Hepatocyte (in vitro differentiated cells): Measurements from ENCODE around the gene KHNYN. TPM values are rescaled to one million over a fixed set of nuclear protein-coding genes. Genes with fewer than 3 reads are reported as not detected.
A peak's percentile ranks its signal among the peaks of the same experiment; 100 is the strongest.

Experiments used
- DNase-seq: peaks from one replicate; pipeline ENCODE4 v3.0.0-alpha.2; 2016; ENCODE audit warnings: low spot score
- H2AFZ ChIP-seq: fragments of 200-600 bp; sonication (generic); 2 replicates; pipeline ENCODE4 v1.6.0; 2016; ENCODE audit warnings: antibody characterized with exemption, mild to moderate bottlenecking
- H3K27ac ChIP-seq: fragments of 200-600 bp; sonication (generic); 2 replicates; pipeline ENCODE4 v1.5.1; 2016; ENCODE audit warnings: mild to moderate bottlenecking
- H3K27me3 ChIP-seq: fragments of 200-600 bp; sonication (generic); 2 replicates; pipeline ENCODE4 v1.6.1; 2016
- H3K36me3 ChIP-seq: fragments of 200-600 bp; sonication (generic); replicated peaks from 2 replicates; pipeline ENCODE4 v1.5.1; 2016; ENCODE audit warnings: low read depth; ENCODE audit not compliant: insufficient read depth
- H3K4me1 ChIP-seq: fragments of 200-600 bp; sonication (generic); 2 replicates; pipeline ENCODE4 v1.5.1; 2016; ENCODE audit warnings: mild to moderate bottlenecking, moderate library complexity; ENCODE audit not compliant: insufficient read depth
- H3K4me2 ChIP-seq: fragments of 200-600 bp; sonication (generic); 2 replicates; pipeline ENCODE4 v1.6.0; 2016
- H3K4me3 ChIP-seq: fragments of 200-600 bp; sonication (generic); 2 replicates; pipeline ENCODE4 v1.5.1; 2016; ENCODE audit warnings: mild to moderate bottlenecking
- H3K79me2 ChIP-seq: fragments of 200-600 bp; sonication (generic); 2 replicates; pipeline ENCODE4 v1.6.0; 2017; ENCODE audit warnings: mild to moderate bottlenecking
- H3K9me2 ChIP-seq: fragments of 200-600 bp; sonication (generic); replicated peaks from 2 replicates; pipeline ENCODE4 v1.6.0; 2017; ENCODE audit warnings: mild to moderate bottlenecking; ENCODE audit not compliant: insufficient read depth
- H3K9me3 ChIP-seq: fragments of 200-600 bp; sonication (generic); 2 replicates; pipeline ENCODE4 v1.5.1; 2016; ENCODE audit warnings: low read depth, mild to moderate bottlenecking
- H4K20me1 ChIP-seq: fragments of 200-600 bp; sonication (generic); 2 replicates; pipeline ENCODE4 v1.6.0; 2016; ENCODE audit warnings: mild to moderate bottlenecking; ENCODE audit not compliant: insufficient read depth, poor library complexity, severe bottlenecking
- CTCF ChIP-seq: fragments of 200-600 bp; sonication (generic); IDR thresholded peaks from 2 replicates; pipeline ENCODE4 v1.5.1; 2016; ENCODE audit warnings: antibody characterized with exemption, mild to moderate bottlenecking; ENCODE audit not compliant: poor library complexity
- EZH2 ChIP-seq: fragments of 200-600 bp; sonication (generic); IDR thresholded peaks from 2 replicates; pipeline ENCODE4 v1.6.1; 2016; ENCODE audit warnings: antibody characterized with exemption, mild to moderate bottlenecking, borderline replicate concordance
- EZH2phosphoT487 ChIP-seq: fragments of 200-600 bp; sonication (generic); IDR thresholded peaks from one replicate; pipeline ENCODE4 v1.6.1; 2018; ENCODE audit warnings: antibody characterized with exemption, mild to moderate bottlenecking, low read depth, moderate library complexity; ENCODE audit not compliant: unreplicated experiment, severe bottlenecking
- WGBS: methylation state at CpG from one replicate; pipeline ENCODE4 v1.1.6; 2016; ENCODE audit warnings: low lambda C conversion rate; ENCODE audit errors: missing lambda C conversion rate; 5-methylcytosine and 5-hydroxymethylcytosine counted together
- polyA plus RNA-seq: library from polyadenylated mRNA; unstranded; fragments of >200 nt; fragmentation: Nextera tagmentation; extraction: Ambion mirVana; gene quantifications from 2 replicates; pipeline ENCODE4 v1.2.1, GENCODE V29; 2016
- total RNA-seq: library from RNA; depleted of rRNA; stranded (reverse); fragments of >200 nt; gene quantifications from 2 replicates; pipeline ENCODE4 v1.2.3, GENCODE V29; 2014

Gene KHNYN
- total and polyA plus RNA-seq, 2 experiments from 2014 or later, result 36.4 to 90.5 TPM

GRCh38 chr14:24440606-24441399, 11.0 kb downstream of the KHNYN start:
- DNase-seq, result no peak
- Histone ChIP-seq H3K9me3 (no peaks in the 10 kb centered on the region), H3K4me2 (no peak overlapping the region), H3K36me3 (no peaks in the 10 kb centered on the region), H3K4me3 (no peak overlapping the region), H3K4me1 (peaks cover 7% of the 10 kb centered on the region), H3K27ac (no peak overlapping the region), H3K9me2 (no peaks in the 10 kb centered on the region), H3K79me2 (peaks cover 18% of the 10 kb centered on the region), H3K27me3 (no peaks in the 10 kb centered on the region), H4K20me1 (peaks cover 2% of the 10 kb centered on the region), H2AFZ (no peak overlapping the region)
- WGBS, result 93% methylated on average over 8 of the region's 8 CpGs
- no peak for TF ChIP-seq CTCF
- TF ChIP-seq EZH2, result no peak
- no peak for TF ChIP-seq EZH2phosphoT487

- no peaks in the 10 kb centered on the region for H3K36me3 ChIP-seq
- no peak for DNase-seq
- H3K27me3 ChIP-seq, result no peaks in the 10 kb centered on the region
- 53% methylated on average over 5 of the region's 5 CpGs for WGBS
- H3K4me2 ChIP-seq, result peak overlapping the region; percentile 77
- H3K79me2 ChIP-seq, result peaks cover 18% of the 10 kb centered on the region
- peak overlapping the region; percentile 98 for H3K27ac ChIP-seq
- TF ChIP-seq EZH2 (no peak), CTCF (no peak), EZH2phosphoT487 (no peak)
- H4K20me1 ChIP-seq, result peaks cover 2% of the 10 kb centered on the region
- H3K9me3 ChIP-seq, result no peaks in the 10 kb centered on the region
- H3K4me3 ChIP-seq, result peak overlapping the region; percentile 22
- H2AFZ ChIP-seq, result no peak overlapping the region
- H3K4me1 ChIP-seq, result peaks cover 7% of the 10 kb centered on the region
- H3K9me2 ChIP-seq, result no peaks in the 10 kb centered on the region
These were observed 11.7 kb downstream of the KHNYN start for GRCh38 chr14:24441485-24441884.

- H3K9me3 ChIP-seq, result no peaks in the 10 kb centered on the region
- no peaks in the 10 kb centered on the region for H3K27me3 ChIP-seq
- no peak for TF ChIP-seq EZH2phosphoT487
- no peak for TF ChIP-seq EZH2
- no peak for TF ChIP-seq CTCF
- no peak overlapping the region for H2AFZ ChIP-seq
- H4K20me1 ChIP-seq, result peaks cover 2% of the 10 kb centered on the region
- WGBS, result 4% methylated on average over 11 of the region's 12 CpGs
- no peaks in the 10 kb centered on the region for H3K36me3 ChIP-seq
- H3K9me2 ChIP-seq, result no peaks in the 10 kb centered on the region
- no peak for DNase-seq
- H3K4me3 ChIP-seq, result peak overlapping the region; percentile 22
- H3K4me1 ChIP-seq, result peaks cover 7% of the 10 kb centered on the region
- peak overlapping the region; percentile 77 for H3K4me2 ChIP-seq
- H3K79me2 ChIP-seq, result peaks cover 18% of the 10 kb centered on the region
- peak overlapping the region; percentile 98 for H3K27ac ChIP-seq
These were observed 12.1 kb downstream of the KHNYN start for GRCh38 chr14:24441904-24442239.
